ENCODE measurements around the gene CST6. TPM values are rescaled to one million over a fixed set of nuclear protein-coding genes. Genes with fewer than 3 reads are reported as not detected.

Gene CST6
- total and polyA plus RNA-seq, 11 donors: 0.87 to 8.3 (median 2.8) TPM; not detected in 6

DNA sequence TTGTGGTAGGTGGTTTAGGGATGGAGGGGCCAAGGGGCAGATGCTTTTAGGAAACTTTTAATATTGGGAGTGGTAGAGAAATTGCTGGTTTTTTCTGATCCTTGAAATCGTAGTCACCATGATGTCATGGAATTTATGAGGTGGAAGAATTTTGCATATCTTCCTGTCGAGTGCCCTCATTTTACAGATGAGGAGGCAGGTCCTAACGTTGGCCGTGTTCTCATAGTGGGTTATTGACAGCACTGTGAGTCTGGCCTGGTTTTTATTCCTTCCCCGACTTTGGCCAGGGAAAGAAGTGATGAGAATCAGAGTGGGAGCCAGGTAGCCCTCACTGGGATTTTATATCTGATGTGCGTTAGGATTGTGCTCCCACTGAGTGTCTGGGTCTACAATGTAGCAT, 49.5 kb downstream of the CST6 start:
- Histone ChIP-seq H3K4me1 (peaks cover 0 to 4% (median 0%) of the 10 kb centered on the region in 12 donors), H3K36me3 (peaks cover 0 to 100% (median 100%) of the 10 kb centered on the region in 9 donors), H3K27ac (no peak overlapping the region), H3K27me3 (no peaks in the 10 kb centered on the region), H3K9me3 (no peaks in the 10 kb centered on the region), H3K4me3 (no peak overlapping the region)
- intact Hi-C loops (cut with DNase I): no loop called here
- ATAC-seq: peak in 1 of 4 donors; percentile 7
- TF ChIP-seq POLR2A (IDR thresholded peaks at IDR 0.05): no peak
- TF ChIP-seq, protein P1, sequence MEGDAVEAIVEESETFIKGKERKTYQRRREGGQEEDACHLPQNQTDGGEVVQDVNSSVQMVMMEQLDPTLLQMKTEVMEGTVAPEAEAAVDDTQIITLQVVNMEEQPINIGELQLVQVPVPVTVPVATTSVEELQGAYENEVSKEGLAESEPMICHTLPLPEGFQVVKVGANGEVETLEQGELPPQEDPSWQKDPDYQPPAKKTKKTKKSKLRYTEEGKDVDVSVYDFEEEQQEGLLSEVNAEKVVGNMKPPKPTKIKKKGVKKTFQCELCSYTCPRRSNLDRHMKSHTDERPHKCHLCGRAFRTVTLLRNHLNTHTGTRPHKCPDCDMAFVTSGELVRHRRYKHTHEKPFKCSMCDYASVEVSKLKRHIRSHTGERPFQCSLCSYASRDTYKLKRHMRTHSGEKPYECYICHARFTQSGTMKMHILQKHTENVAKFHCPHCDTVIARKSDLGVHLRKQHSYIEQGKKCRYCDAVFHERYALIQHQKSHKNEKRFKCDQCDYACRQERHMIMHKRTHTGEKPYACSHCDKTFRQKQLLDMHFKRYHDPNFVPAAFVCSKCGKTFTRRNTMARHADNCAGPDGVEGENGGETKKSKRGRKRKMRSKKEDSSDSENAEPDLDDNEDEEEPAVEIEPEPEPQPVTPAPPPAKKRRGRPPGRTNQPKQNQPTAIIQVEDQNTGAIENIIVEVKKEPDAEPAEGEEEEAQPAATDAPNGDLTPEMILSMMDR (IDR thresholded peaks at IDR 0.05): no peak
- WGBS, 4 donors: 71 to 77% (median 76%) methylated on average over 6 of the region's 6 CpGs
- DNase-seq: no peak

GRCh38 chr11:66062408-66062807, 50.6 kb downstream of the CST6 start:
- DNase-seq (no peak), ATAC-seq (no peak)
- H3K36me3 ChIP-seq: peaks cover 0 to 100% (median 100%) of the 10 kb centered on the region in 9 donors
- no peak for TF ChIP-seq POLR2A (IDR thresholded peaks at IDR 0.05)
- TF ChIP-seq, protein P1 (IDR thresholded peaks at IDR 0.05): no peak
- H3K4me3 ChIP-seq: no peak overlapping the region
- no peak overlapping the region for H3K27ac ChIP-seq
- 89 to 98% (median 91%) methylated on average over 2 of the region's 2 CpGs for WGBS, 4 donors
- H3K4me1 ChIP-seq: peaks cover 0 to 16% (median 0%) of the 10 kb centered on the region in 12 donors
- intact Hi-C loops (cut with DNase I): no loop called here
- no peaks in the 10 kb centered on the region for H3K9me3 ChIP-seq
- H3K27me3 ChIP-seq: no peaks in the 10 kb centered on the region

Other genes with a start within 250 kb of the CST6 start
- 10 to 100 TPM in 2 of 9 donors, 1 to 10 TPM in 7; 5.4 to 17.7 (median 8.7) TPM for gene AP5B1, start 231.0 kb upstream of the CST6 start, total RNA-seq
- gene AP5B1, start 231.0 kb upstream of the CST6 start, polyA plus RNA-seq: 1 to 10 TPM; 4.4 to 9.5 TPM
- not detected for gene OVOL1, start 224.9 kb upstream of the CST6 start, total RNA-seq
- not detected for gene OVOL1, start 224.9 kb upstream of the CST6 start, polyA plus RNA-seq
- gene SNX32, start 178.0 kb upstream of the CST6 start, total RNA-seq: under 1 TPM in 4 of 9 donors, not detected in 5; 0.13 to 0.52 (median 0.37) TPM
- under 1 TPM; 0.11 to 0.54 TPM for gene SNX32, start 178.0 kb upstream of the CST6 start, polyA plus RNA-seq
- gene CFL1, start 153.8 kb upstream of the CST6 start, total RNA-seq: 100 to 1,000 TPM; 289 to 839 (median 424) TPM
- 100 to 1,000 TPM; 289 to 973 TPM for gene CFL1, start 153.8 kb upstream of the CST6 start, polyA plus RNA-seq
- 10 to 100 TPM; 24.6 to 39.6 (median 35.5) TPM for gene MUS81, start 151.6 kb upstream of the CST6 start, total RNA-seq
- gene MUS81, start 151.6 kb upstream of the CST6 start, polyA plus RNA-seq: 10 to 100 TPM; 53.0 to 56.1 TPM
- 100 to 1,000 TPM in 3 of 9 donors, 10 to 100 TPM in 6; 67.7 to 123 (median 88.7) TPM for gene EFEMP2, start 139.2 kb upstream of the CST6 start, total RNA-seq
- gene EFEMP2, start 139.2 kb upstream of the CST6 start, polyA plus RNA-seq: 10 to 100 TPM; 43.6 to 86.6 TPM
- gene CTSW, start 132.2 kb upstream of the CST6 start, total RNA-seq: 1 to 10 TPM in 3 of 9 donors, under 1 TPM in 5, not detected in 1; 0.16 to 9.4 (median 0.90) TPM
- gene CTSW, start 132.2 kb upstream of the CST6 start, polyA plus RNA-seq: under 1 TPM; 0.17 to 0.53 TPM
- gene FIBP, start 123.5 kb upstream of the CST6 start, total RNA-seq: 10 to 100 TPM; 48.2 to 93.9 (median 57.3) TPM
- gene FIBP, start 123.5 kb upstream of the CST6 start, polyA plus RNA-seq: 10 to 100 TPM; 35.0 to 74.7 TPM
- 10 to 100 TPM; 32.3 to 78.1 (median 36.9) TPM for gene CCDC85B, start 121.3 kb upstream of the CST6 start, total RNA-seq
- gene CCDC85B, start 121.3 kb upstream of the CST6 start, polyA plus RNA-seq: 10 to 100 TPM; 31.3 to 62.1 TPM
- 10 to 100 TPM in 1 of 9 donors, 1 to 10 TPM in 6, under 1 TPM in 2; 0.22 to 13.7 (median 1.5) TPM for gene FOSL1, start 111.6 kb upstream of the CST6 start, total RNA-seq
- gene FOSL1, start 111.6 kb upstream of the CST6 start, polyA plus RNA-seq: 10 to 100 TPM in 1 of 2 donors, 1 to 10 TPM in 1; 1.2 to 48.1 TPM
- 10 to 100 TPM; 17.0 to 49.0 (median 39.5) TPM for gene C11orf68, start 92.9 kb upstream of the CST6 start, total RNA-seq
- 10 to 100 TPM; 34.0 to 41.5 TPM for gene C11orf68, start 92.9 kb upstream of the CST6 start, polyA plus RNA-seq
- gene DRAP1, start 92.6 kb upstream of the CST6 start, total RNA-seq: 100 to 1,000 TPM in 4 of 9 donors, 10 to 100 TPM in 5; 76.5 to 144 (median 96.9) TPM
- gene DRAP1, start 92.6 kb upstream of the CST6 start, polyA plus RNA-seq: 100 to 1,000 TPM; 168 to 180 TPM
- gene TSGA10IP, start 66.5 kb upstream of the CST6 start, total RNA-seq: under 1 TPM in 1 of 9 donors, not detected in 8; 0.51 TPM
- not detected for gene TSGA10IP, start 66.5 kb upstream of the CST6 start, polyA plus RNA-seq
- 10 to 100 TPM; 21.6 to 57.2 (median 31.1) TPM for gene SART1, start 50.3 kb upstream of the CST6 start, total RNA-seq
- gene SART1, start 50.3 kb upstream of the CST6 start, polyA plus RNA-seq: 10 to 100 TPM; 40.4 to 70.1 TPM
- gene EIF1AD, start 9.9 kb upstream of the CST6 start, total RNA-seq: 10 to 100 TPM; 13.0 to 25.2 (median 20.7) TPM
- 10 to 100 TPM; 12.9 to 44.0 TPM for gene EIF1AD, start 9.9 kb upstream of the CST6 start, polyA plus RNA-seq
- 100 to 1,000 TPM in 7 of 9 donors, 10 to 100 TPM in 2; 68.7 to 227 (median 187) TPM for gene BANF1, start 9.5 kb upstream of the CST6 start, total RNA-seq
- 100 to 1,000 TPM; 220 to 345 TPM for gene BANF1, start 9.5 kb upstream of the CST6 start, polyA plus RNA-seq
- gene CATSPER1, start 14.5 kb downstream of the CST6 start, total RNA-seq: under 1 TPM in 2 of 9 donors, not detected in 7; 0.35 to 0.91 TPM
- gene CATSPER1, start 14.5 kb downstream of the CST6 start, polyA plus RNA-seq: under 1 TPM in 1 of 2 donors, not detected in 1; 0.12 TPM
- gene GAL3ST3, start 37.2 kb downstream of the CST6 start, total RNA-seq: 1 to 10 TPM in 8 of 9 donors, under 1 TPM in 1; 0.96 to 4.9 (median 2.4) TPM
- 1 to 10 TPM in 1 of 2 donors, under 1 TPM in 1; 0.08 to 1.1 TPM for gene GAL3ST3, start 37.2 kb downstream of the CST6 start, polyA plus RNA-seq
- gene SF3B2, start 40.4 kb downstream of the CST6 start, total RNA-seq: 10 to 100 TPM; 69.8 to 92.9 (median 79.6) TPM
- gene SF3B2, start 40.4 kb downstream of the CST6 start, polyA plus RNA-seq: 100 to 1,000 TPM in 1 of 2 donors, 10 to 100 TPM in 1; 43.5 to 106 TPM
- gene PACS1, start 58.3 kb downstream of the CST6 start, total RNA-seq: 100 to 1,000 TPM in 3 of 9 donors, 10 to 100 TPM in 6; 39.2 to 151 (median 90.4) TPM
- gene PACS1, start 58.3 kb downstream of the CST6 start, polyA plus RNA-seq: 10 to 100 TPM; 30.6 to 40.2 TPM
- gene KLC2, start 245.7 kb downstream of the CST6 start, total RNA-seq: 10 to 100 TPM; 24.7 to 78.5 (median 34.0) TPM
- 10 to 100 TPM; 49.9 to 65.8 TPM for gene KLC2, start 245.7 kb downstream of the CST6 start, polyA plus RNA-seq